Measurements from ENCODE around the gene TMEM170A.
"Not testable (repeated sequence)": the region's sequence is repeated elsewhere in the genome, so short reads cannot be mapped to it uniquely, and the experiment has no call there.

Gene TMEM170A

DNA sequence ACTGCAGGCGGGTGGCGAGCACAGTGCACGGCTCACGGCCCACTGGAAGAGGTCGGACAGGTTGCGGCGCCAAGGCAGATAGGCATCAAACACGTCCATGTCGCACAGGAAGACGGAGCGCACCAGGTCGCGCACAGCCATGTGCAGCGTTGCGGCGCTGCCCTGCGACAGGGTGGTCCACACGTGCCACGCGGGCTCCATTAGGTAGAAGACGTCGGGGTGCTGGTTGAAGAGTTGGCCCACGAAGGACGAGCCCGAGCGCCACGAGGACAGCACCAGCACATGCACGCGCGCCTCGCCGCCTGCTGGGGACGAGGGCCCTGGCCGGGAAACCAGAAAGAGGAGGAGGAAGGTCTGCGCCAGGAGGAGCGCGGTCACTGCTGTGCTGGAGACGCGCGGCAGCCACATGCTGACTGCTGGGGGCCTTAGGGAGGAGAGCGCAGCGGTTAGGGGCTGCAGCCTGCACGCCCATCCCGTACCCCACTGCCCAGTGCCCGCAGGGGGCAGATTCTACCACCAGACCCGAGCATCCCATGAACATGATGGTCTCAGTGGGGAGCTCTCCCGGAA lies 15.0 kb upstream of the TMEM170A start:
- DNase-seq = no peak

DNA sequence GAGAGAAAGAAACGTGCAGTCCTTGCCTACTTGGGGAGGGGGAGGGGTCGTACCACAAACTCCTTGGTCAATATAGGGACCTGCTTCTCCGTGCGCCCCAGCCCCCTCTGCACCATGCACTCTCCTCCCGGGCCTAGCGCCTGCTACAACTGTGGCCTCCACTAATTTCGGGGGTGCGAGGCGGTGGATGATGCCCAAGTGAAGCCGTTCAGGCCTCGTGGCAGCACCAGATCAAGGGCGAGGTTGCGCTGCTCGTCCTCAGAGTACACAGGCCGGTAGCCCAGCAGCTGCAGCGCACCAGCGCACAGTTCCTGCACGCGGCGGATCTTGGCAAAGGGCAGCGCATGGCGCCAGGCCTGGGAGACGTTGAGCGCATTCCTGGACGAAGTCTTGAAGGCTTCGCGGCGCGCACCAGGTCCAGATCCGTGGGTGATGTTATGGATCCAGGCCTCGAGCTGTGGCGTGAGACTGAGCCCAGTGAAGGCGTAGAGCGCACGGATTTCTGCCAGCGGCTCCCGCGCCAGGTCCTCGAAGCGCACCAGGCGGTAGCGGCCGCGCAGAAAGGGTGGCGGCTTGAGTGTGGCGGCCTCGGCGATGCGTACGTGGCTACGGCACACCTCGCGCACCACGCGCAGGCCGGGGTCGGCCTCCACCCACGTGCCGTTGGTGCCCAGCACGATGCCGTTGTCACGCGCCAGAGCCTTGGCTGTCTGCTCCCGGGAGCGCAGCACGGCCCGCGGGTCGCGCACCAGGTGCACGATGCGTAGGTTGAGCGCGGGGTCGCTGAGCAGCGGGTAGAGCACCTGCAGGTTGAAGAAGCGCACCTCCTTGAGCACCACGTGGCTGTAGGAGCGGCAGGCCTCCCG lies 14.2 kb upstream of the TMEM170A start:
- DNase-seq = no peak

DNA sequence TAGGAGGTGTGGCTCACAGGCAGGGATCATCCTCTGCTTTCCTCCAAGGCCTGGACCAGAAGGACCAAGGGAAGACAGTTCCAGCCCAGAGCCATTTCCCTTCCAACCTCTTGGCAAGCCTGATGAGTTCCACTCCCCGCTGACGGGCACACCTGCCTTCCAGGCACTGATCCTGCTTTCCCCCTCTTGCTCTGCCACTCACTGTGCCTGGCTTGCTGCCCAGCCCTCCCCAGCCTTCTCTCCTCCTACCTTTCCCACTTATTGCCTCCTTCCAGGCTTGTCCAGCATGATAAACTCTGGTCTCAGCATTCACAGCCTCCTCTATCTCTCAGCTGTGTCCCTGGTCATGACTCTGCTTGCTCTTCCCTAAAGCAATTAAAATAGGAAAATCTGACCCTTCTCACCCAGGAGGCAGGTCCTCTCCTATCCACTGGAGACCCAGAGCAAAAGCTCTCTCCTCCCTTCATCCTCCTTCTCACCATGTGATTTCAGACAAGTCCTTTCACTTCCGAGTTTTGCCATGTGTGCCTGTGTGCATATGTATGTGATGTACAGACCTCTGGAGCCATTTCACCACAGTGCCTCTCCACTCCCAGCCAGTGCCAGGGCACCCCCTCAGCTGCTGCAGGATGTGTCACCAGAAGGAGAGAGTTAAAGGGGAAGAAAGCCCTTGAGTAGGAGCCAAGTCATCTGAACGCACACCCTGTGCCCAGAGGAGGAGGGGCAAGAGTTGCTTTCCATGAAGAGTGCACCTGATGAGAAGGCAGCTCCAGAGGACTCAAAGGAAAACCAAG lies 13.4 kb upstream of the TMEM170A start:
- no peak for DNase-seq

DNA sequence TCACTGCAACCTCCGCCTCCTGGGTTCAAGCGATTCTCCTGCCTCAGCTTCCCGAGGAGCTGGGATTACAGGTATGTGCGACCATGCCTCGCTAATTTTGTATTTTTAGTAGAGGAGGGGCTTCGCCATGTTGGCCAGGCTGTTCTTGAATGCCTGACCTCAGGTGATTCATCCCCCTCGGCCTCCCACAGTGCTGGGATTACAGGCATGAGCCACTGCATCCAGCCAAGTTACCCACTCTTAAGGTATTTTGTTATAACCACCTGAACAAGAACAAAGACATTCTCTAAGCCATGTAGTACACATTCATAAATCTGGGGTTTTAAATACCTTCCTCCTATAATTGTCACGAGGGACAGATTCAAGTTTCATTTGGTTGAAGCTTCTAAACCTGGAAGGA lies 12.3 kb upstream of the TMEM170A start:
- DNase-seq = no peak

DNA sequence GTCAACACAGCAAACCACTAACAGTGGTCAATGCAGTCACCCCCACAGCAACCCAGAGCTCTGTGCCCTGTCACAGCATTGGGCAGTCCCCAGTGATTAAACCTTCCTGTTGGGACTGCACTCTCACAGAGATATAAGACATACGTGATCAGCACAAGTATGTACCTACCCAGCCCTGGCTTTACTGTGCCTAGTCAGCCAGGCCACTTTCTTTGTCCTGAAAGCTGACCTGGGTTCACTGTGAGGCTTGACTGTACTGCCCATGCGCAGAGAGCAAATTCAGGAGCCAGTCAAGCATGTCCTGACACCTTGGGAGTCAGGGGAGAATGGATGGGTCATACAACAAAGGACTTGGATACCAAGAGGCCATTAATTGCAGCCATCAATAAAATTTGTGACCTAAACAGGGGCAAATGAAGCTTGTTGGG lies 10.9 kb upstream of the TMEM170A start:
- DNase-seq = no peak

DNA sequence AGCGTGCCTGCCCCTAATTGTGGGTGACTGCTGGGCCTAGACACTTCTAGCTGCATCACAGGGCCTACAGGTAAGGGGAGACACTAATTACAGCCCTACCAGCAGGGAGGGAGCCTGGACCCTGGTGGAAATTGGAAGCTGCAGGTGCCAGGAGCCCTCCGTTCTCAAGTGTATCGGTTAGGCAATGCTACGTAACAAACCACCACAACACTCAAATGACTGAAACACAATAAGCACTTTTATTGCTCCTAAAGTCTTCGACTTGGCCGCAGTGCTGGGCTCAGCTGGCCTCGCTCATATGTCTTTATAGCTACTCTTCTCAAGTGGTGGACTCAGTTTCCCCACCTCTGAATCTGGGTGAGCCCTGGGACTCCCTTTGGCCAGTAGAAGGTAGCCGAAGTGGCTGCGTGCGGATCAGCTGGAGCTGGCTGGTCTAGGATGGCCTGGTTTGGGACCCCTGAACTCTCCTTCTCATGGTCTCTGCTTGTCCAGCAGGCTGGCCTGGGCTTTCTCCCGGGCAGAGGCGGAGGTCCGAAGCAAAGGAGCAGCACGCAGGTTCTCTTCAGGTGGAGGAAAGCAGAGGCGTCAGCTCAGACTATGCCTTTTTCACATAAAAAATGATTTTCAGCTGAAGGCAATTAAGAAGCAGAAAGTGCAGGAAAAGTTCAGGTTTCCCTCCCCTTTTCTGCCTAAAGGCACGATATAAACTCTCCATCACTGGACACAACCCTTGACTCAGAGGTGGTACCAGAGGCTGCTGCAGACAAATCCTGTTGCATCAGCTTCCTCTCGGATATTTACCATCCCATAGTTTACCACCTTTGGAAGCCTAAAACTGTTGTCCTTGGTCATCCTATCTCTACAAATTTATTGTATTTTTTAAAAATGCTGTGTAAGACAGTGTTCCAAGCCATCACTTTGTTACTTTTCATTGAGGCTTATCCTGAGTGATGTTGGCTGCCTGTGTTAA lies 8.7 kb upstream of the TMEM170A start:
- no peak for DNase-seq

DNA sequence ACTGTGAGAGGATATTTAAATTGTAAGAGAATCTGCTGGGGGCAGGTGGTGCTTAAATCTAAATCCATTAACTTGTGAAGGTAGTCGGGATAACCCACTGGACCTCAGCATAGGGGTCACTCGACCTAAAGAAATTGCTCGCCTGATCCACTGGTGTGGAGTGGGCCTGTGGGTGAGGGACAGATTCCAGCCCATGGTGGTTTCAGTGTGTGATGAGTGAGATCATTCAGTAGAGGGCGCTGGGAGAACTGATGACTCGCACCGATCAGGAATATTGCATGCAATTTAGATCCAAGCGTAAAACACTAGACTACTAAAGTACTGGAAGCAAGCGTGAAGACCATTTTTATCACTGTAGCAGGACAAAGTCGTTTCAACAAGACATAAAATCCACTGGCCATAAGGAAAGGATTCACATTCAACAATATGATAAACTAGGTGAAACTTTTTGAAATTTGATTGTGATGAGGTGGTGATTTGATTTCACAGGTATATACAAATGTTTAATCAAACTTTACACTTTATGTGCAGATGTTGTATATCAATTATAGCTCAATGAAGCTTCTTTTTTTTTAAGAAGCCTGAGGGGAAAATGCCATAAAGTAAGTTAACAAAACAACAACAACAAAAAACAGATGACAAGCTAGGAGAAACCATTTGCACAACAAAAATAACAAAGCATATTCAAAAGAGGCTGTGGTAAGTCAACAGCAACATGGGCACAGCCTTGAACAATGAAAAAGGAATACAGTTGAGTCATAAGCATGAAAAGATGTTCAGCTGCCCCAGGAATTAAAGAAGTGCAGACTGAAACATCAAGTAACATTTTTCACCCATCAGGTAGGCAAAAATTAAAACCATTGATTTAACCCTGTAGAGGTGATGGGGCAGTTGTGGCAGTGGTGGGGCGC lies 7.5 kb upstream of the TMEM170A start:
- DNase-seq = peak; percentile 23

DNA sequence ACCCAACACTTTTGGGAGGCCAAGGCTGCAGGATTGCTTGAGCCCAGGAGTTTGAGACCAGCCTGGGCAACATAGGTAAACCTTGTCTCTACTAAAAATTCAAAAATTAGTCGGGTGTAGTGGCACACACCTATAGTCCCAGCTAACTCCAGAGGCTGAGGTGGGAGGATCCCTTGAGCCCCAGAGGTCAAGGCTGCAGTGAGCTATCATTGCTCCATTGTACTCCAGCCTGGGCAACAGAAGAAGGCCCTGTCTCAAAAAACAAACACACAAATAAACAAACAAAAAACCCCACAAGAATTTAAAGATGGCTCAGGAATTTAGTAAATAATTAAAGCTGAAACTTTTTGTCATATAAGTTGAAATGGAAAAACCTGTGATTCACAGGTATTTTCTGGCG lies 2.3 kb upstream of the TMEM170A start:
- no peak for DNase-seq

DNA sequence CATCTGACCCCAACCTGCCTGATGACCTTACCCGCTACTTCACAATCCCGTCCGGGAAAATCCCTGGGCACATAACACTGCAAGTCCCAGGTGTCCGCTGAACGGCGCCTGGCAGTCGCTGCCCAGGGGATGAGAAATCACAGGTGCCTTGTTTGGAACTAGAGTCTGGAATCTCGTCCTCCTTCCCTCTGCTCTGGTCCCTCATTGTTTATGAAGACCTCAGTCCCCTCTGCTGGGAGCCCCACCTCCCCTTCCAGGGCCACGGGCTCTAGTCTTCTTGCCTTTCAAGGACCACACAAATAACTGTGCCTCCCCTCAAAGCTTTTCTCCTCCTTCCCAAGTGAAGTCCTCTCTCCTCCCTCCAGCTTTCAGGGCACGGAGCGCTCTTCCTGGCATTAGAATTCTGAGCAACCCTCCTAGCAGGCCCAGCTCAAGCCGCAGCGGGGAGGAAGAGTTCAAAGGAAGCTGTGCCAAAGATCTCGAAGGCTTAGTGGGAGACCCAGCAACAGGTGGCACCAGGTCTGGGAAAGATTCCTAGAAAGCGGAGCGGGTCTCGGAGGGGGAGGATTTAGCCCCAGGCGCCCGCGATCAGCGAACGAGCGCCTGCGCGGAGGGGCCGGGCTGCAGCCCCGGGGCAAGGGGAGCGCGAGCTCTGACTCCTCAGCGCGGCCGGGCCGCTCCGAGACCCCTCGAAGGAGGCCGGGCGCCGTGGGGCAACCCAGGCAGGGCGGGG lies 934 bp downstream of the TMEM170A start:
- peak; percentile 27 for DNase-seq

DNA sequence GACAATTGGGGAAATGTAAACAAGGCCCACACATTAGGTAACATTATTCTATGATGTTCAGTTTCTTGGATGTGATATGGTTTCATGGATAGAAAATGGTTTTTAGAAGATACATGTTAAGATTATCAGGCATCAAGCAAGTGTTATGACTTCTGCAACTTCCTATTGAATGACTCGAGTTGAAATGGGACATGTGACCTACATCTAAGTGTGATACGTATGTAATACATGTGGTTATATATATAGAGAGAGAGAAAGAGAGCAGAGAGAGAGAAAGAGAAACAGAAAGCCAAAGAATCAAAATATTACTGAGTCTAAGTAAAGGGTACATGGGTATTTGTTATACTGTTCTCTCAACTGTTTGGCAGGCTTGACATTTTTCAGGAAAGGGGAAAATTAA lies 1.7 kb downstream of the TMEM170A start:
- DNase-seq = no peak

DNA sequence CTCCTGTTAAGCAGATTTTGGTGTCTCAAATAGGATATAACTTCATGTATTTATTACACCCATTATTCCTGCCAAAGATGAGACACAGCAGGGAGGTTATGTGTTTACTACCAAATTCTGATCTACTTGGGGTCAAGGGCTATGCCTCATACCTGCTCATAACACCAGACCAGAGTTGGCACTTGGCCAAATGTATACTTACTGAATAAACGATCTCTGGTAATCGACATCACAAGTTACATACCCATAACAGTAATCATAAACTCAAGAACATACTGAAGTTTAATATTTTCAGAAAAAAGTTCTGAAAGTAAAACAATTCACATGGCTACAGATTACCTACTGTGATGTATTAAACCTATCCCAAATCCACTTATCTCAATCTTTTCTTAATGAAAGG lies 2.9 kb downstream of the TMEM170A start:
- DNase-seq = no peak

DNA sequence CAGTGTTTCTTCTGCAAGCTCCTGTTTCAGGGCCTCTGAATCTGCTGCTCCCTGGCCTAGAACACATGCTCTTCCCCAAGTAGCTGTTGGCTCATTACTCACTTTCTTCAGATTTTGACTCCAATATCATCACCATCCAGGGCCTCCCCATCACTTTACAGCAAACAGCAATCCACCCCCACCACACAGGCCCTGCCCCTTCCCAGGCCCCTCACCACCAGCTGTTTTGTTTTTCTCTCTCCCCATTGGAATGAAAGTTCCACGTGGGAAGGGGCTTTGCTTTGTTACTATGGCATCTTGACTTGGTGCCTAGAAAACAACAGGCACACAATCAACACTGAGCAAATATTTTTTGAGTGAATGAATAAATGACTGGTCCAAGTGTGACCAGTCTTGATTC lies 4.0 kb downstream of the TMEM170A start:
- DNase-seq = no peak

DNA sequence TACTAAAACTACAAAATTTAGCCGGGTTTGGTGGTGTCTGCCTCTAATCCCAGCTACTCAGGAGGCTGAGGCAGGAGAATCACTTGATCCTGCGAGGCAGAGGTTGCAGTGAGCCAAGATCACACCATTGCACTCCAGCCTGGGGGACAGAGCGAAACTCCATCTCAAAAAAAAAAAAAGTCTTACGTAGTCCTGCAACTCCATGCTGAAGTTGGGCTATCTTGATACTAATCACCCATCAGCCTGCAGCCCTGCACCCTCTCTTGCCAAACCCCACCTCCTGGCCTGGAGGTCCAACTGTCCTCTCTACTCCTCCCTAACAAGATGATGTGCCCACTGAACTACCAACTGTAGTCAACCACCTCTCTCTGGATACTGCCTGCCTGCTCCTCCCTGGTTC lies 4.8 kb downstream of the TMEM170A start:
- DNase-seq = no peak

DNA sequence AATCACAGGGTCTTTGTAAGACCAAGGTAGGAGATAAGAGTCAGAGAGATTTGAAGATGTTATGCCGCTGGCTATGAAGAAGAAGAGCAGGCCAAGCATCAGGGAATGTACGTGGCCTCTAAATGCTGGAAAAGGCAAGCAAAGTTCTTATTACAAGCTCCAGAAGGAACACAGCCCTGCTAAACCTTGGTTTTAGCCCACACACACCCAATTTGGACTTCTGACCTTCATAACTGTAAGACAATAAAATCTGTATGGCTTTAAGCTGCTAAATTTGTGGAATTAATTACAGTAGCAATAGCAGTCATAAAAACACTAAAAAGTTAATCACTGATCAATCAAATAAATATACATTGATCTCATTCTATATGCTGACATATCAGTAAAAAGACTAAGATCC lies 6.0 kb downstream of the TMEM170A start:
- DNase-seq = no peak

DNA sequence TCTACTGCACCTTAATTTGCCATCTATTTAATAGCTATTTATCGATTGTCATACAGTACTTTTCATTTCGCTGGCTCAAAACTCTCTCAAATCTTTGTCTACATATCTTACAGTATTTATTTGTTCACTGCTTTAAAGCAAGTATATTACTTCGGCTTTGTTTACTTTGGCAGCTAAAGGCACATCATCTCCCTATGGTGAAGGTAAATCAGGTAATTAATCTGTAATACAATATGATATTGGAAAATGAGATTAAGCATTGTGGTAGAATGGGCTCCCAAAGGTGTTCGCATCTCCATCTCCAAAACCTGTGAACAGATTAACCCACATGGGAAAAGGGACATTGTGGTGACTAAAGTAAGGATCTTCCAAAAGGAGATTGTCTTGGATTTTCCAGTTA lies 6.5 kb downstream of the TMEM170A start:
- DNase-seq = no peak

DNA sequence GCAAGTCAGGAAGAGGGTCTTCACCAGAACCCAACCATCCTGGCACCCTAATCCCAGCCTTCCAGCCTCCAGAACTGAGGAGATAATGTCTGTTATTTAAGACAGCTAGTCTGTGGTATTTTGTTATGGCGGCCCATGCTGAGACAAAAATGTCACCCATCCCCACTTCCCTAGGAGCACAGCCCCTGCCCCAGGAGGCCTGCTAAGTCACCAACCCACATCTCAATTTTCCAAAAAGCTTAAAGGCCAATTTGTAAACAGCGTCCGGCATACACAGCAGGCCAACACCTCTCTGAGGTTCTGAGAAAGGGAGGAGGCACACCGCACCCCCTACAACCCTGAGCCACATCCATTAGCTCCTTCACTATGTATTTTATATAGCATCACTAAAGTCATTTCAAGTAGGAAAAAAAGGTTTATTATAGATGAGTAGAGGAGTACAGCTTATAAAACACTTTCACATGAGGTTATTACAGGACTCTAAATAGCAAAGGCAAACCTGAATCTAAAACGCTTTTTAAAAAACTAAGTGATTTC lies 6.9 kb downstream of the TMEM170A start:
- no peak for DNase-seq

DNA sequence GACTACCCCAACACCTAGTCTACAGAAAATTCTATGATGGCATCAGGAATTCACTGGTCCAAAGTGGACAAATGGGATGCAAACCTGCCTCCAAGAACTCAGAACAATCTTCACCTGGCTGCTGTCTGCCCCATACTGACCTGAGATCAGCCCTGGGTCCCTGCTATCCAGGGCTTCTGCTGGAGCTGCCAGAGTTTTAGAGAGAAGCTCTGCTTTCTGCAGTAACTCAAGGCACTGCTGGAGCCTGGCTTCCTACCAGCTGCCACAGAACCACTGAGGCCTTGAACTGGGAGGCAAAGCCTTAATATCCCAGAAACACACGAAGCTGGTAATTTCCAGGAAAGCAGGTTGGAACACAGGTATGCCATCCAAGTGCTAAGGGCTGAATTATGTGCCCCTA lies 7.5 kb downstream of the TMEM170A start:
- DNase-seq = no peak

DNA sequence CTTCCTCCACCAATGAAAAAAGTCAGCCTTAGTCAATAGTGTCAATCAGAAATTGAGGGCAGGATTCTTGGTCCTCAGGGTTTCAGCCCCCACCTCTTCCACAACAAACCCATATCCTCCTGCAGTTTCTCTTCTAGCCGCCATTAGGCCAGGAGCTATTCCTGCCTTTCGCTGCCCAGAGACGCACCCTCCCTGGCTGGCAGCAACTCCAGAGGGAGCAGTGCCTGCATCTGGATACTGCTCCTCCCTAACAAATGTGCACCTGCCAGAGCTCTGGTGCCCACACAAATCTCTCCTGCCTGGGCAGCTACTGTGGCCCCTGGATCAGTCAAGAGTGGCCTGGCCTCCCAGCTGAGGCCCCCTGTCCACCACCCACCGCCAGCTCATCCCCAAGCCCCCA lies 8.0 kb downstream of the TMEM170A start:
- not testable (repeated sequence) for DNase-seq

DNA sequence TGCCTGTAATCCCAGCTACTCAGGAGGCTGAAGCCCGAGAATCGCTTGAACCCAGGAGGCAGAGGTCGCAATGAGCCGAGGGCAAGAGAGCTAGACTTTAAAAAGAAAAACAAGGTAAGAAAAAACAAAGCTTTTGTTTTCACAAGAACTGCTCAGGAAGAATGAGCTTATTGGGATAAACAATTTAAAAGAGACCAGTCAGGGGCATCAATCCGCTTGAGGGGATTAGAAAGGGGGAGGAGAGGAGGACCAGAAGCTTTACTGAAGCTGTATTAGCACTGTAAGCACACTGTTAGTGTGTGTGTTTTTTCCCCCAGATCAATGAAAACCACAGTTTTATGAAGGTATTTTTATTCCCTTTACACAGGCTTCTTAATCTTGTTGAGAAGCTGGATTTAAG lies 8.8 kb downstream of the TMEM170A start:
- no peak for DNase-seq

DNA sequence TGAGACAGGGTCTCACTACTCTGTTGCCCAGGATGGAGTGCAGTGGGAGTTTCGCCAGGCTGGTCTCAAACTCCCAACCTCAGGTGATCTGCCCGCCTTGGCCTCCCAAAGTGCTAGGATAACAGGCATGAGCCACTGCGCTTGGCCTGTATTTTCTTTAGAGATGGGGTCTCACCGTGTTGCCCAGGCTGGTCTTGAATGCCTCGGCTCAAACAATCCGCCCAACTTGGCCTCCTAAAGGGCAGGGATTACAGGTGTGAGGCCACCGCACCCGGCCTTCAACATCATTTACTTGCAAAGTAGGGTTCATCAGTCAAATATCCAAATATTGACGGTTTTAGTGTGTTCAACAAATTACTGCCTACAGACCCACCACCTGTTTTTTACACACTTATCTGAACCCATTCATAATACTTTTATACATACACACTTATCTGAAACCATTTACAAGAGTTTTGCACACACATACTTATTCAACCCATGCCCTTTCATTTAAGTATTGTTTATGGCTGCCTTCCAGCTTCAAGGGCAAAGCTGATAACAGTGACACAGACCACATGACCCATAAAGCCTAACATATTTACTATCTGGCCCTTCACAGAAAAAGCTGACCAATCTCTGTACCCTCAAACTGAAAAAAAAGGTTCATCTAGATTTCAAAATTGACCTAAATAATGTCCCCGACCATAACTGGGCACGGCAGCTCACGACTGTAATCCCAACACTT lies 11.9 kb downstream of the TMEM170A start:
- DNase-seq = no peak
